Measurements from ENCODE around the gene GPR179.
"Not testable (repeated sequence)": the region's sequence is repeated elsewhere in the genome, so short reads cannot be mapped to it uniquely, and the experiment has no call there.

Gene GPR179

DNA sequence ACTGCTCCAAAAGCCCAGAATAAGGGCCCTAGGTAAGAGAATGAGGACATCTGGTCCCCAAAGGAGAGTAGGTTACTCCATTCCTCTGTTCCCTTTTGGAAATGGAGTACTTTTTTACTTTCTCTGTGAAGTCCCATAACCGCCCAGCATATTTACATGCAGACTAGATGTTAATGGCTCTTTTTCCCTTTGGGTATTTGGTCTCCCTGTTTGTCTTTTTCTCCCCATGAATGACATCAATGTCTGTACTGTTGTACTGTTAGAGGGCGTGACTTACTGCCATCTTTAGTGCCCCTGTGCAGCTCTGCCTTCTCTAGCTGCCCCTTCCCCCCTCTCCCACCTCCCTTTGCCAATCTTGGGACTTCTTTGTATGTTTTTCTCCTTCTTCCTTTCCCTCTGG is 19.0 kb downstream of the GPR179 start:
- no peak overlapping the region for H3K4me3 ChIP-seq (ENCODE audit: low read depth, low read length)

GRCh38 chr17:38324141-38324697 is 19.5 kb downstream of the GPR179 start:
- no peak overlapping the region for H3K4me3 ChIP-seq (ENCODE audit: low read depth, low read length)

DNA sequence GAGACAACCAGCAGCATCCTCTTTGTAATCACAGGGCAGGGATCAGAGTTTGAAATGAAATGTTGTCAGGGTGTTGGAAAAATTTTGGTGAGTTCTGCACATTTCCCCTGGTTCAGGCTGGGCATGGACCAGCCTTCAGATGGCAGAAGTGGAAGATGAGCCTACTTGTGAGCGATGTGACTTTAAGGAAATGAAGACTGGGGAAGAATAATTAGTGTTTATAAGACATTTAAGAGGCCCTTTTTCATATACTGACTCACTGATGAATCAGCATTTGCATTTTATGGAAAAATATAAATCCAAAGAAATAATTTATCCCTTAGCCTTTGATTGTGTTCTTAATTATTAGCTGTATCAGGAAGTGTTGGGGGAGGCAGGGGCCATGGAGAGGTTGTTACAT is 20.9 kb downstream of the GPR179 start:
- no peak overlapping the region for H3K4me3 ChIP-seq (ENCODE audit: low read depth, low read length)

DNA sequence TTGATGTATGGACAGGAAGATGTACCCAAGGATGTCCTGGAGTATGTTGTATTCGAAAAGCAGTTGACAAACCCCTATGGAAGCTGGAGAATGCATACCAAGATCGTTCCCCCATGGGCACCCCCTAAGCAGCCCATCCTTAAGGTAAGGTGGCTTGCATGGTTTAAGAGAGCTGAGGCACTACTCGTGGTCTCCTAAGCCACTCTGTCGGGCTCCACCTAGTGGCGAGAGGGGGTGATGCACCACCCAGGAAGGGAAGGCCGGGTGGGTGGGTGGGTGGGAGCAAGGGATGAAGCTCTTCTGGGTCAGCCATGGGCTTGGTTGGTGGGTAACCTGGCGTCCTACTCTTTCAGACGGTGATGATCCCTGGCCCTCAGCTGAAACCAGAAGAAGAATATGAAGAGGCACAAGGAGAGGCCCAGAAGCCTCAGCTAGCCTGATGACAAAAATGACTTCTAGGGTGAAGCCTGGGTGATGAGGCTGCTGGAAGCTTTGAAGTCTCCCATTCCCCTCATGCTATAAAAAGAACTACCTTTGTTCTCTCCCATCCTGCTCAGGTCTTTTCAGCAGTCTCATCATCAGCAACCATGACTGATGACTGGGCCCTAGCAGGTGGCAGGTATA is 21.5 kb downstream of the GPR179 start:
- no peak overlapping the region for H3K4me3 ChIP-seq (ENCODE audit: low read depth, low read length)

DNA sequence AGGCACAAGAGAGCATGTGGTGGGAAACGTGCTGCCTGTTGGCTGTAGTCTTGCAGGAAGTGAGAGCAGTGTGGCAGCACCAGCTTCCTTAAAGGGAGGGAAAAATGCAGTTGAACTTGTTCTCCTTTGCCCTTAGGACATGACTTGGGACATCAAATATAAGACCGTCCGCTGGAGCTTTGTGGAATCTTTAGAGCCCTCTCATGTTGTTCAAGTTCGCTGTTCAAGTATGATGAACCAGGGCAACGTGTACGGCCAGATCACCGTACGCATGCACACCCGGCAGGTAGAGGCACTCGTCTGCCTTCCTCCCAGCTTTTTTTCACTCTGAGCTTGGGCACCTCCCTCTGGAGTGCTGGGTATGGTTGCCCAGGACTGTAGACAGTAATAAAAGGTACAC is 23.3 kb downstream of the GPR179 start:
- H3K4me3 ChIP-seq (ENCODE audit: low read depth, low read length) = no peak overlapping the region

GRCh38 chr17:38317081-38317480 is 26.7 kb downstream of the GPR179 start:
- no peak overlapping the region for H3K4me3 ChIP-seq (ENCODE audit: low read depth, low read length)

DNA sequence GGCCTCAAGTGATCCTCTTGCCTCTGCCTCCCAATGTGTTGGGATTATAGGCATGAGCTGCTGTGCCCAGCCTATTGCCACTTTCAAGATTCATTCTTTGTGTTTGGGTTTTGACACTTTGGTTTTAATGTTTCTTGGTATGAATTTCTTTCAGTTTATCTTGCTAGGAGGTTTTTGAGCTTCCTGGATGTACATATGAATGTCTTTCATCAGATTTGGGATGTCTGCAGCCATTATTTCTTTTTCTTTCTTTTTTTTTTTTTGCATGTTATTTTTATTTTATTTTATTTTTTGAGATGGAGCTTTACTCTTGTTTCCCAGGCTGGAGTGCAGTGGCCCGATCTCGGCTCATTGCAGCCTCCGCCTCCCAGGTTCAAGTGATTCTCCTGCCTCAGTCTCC is 28.3 kb downstream of the GPR179 start:
- no peak overlapping the region for H3K4me3 ChIP-seq (ENCODE audit: low read depth, low read length)

DNA sequence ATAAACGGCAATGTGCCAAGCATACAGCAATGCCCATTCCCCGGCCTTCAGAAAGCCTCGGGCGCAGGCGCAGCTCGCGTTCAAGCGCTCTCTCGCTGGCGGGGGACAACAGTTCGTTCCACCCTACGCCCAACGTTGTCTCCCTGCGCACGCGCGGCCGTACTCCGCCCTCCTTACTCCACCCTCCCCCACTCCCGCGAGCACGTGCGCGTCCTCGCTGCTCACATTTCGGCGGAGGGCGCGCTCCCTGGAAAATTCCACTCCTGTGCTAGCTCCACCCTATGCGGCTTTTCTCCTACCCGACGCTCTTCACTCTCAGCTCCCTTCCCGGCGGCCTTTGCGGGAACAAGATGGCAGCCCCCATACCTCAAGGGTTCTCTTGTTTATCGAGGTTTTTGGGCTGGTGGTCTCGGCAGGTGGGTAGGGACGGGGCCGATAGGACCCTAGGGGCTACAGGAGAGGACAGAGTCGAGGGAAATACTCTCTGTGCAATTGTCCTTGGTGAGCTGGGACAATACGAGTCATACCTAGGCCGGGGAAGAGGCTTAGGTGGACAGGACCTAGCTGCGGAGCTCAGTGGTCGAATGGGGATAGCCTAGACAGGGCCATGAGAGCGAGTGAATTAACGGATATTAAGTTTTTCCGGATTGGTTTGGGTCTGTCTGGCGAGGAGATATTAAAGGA is 46.8 kb downstream of the GPR179 start, which contains the start of gene MRPL45:
TSS of gene MRPL45 (plus strand) at position 335 of the 684 bp plus-strand sequence. CDS start at position 351, 16 bp downstream.
- peak within 1 kb of the TSS; percentile 76 for H3K4me3 ChIP-seq (ENCODE audit: low read depth, low read length)

GRCh38 chr17:38295602-38296365 is 48.0 kb downstream of the GPR179 start:
- not testable (repeated sequence) for H3K4me3 ChIP-seq (ENCODE audit: low read depth, low read length)

- H3K4me3 ChIP-seq (ENCODE audit: low read depth, low read length) = not testable (repeated sequence)
These were observed 54.0 kb downstream of the GPR179 start for GRCh38 chr17:38289760-38290159.

- H3K4me3 ChIP-seq (ENCODE audit: low read depth, low read length) = not testable (repeated sequence)
These were observed 55.4 kb downstream of the GPR179 start for GRCh38 chr17:38288217-38288827.

DNA sequence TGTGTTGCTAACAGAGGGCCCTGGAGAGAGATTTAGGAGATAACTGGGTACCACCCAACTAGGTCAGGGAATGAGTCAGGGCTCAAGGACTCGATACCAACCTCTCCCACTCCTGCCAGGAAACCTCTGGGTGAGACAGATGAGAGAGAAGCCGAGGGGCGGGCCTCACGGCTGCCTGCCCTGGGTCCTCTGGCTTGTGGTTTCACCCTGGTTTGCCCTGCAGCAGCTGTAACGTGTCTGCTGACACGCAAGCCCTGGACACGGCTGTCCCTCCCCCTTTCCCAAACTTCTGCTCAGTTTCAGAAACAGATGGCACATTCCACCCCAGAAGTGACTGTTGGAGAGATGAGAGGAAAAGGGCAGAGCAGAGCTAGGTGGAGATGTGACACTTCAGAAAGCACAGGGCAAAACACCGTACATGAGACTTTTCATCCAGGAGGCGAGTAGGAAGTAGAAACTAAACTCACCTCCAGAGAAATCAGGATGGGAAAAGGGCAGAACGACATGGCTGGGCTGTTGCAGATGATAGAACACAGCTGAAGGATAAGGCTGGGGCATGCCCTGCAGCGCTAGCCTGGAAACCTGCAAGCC is 57.2 kb downstream of the GPR179 start:
- H3K4me3 ChIP-seq (ENCODE audit: low read depth, low read length) = not testable (repeated sequence)

DNA sequence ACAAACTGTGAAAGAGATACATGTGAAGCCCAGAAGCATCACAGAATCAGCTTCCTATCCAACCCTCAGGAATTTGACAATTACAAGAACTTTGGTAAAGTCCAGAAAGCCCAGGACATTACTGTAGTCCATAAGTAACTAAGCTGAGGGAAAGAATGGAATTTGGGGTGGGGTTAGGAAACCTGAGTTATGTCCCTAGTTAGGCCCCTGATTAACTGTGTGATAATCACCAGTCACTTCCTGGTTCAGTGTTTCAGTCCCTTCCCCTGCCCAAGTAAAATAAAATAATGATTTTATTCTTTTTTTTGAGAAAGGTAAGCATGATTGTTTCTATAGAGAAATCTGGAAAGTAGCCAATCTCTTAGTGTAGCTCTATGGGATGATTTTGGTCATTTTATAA is 57.8 kb downstream of the GPR179 start:
- H3K4me3 ChIP-seq (ENCODE audit: low read depth, low read length) = not testable (repeated sequence)
